ENCODE data around the gene SPOCK1. TPM values are rescaled to one million over a fixed set of nuclear protein-coding genes. Genes with fewer than 3 reads are reported as not detected.

The SPOCK1 gene
- total and polyA plus RNA-seq, 2 of the 4 experiments (the other 2 are of a cell fraction): 5.0 to 20.3 TPM

GRCh38 chr5:137034764-137035479, 464.2 kb downstream of the SPOCK1 start:
- Histone ChIP-seq H3K4me3 (ENCODE audit: insufficient read depth, low read depth, low read length) (no peak overlapping the region), H2BK5ac (ENCODE audit: low read depth, low read length, poor library complexity, severe bottlenecking) (no peak overlapping the region), H3K14ac (replicated peaks; ENCODE audit: low read depth, low read length) (no peak overlapping the region), H2BK15ac (ENCODE audit: low read depth, low read length) (no peak overlapping the region), H3K9me1 (ENCODE audit: insufficient read depth, low read length) (no peaks in the 10 kb centered on the region), H3K27me3 (ENCODE audit: control insufficient read depth, insufficient read depth, low read length) (no peaks in the 10 kb centered on the region), H3K4me2 (ENCODE audit: low read depth, low read length) (no peak overlapping the region), H3K9me3 (ENCODE audit: control insufficient read depth, insufficient read depth, low read length) (no peaks in the 10 kb centered on the region), H4K5ac (ENCODE audit: low read depth, low read length) (no peak overlapping the region), H3K79me1 (ENCODE audit: low read depth in 1 of 2, low read length in 2 of 2) (no peaks in the 10 kb centered on the region), H3K18ac (ENCODE audit: low read depth, low read length) (no peak overlapping the region), H4K8ac (ENCODE audit: low read depth in 2 of 2, low read length in 2 of 2) (no peak overlapping the region), H2AK5ac (ENCODE audit: low read depth, low read length) (no peak overlapping the region), H3K4me1 (ENCODE audit: control insufficient read depth, insufficient read depth, low read length) (no peaks in the 10 kb centered on the region), H3K9ac (ENCODE audit: low read depth, low read length) (no peak overlapping the region), H4K91ac (ENCODE audit: insufficient read depth, low read depth, low read length) (no peak overlapping the region), H3K56ac (ENCODE audit: extremely low read depth, insufficient read depth, low read length) (no peak overlapping the region), H3K27ac (ENCODE audit: insufficient read depth, low read length) (no peak overlapping the region), H2BK20ac (ENCODE audit: low read depth, low read length) (no peak overlapping the region), H3K4ac (ENCODE audit: low read depth, low read length) (no peak overlapping the region), H2AFZ (replicated peaks; ENCODE audit: low read length, poor library complexity) (no peak overlapping the region), H2AK9ac (replicated peaks; ENCODE audit: low read depth, low read length, poor library complexity) (no peak overlapping the region), H3K36me3 (ENCODE audit: control insufficient read depth, insufficient read depth, low read length) (no peaks in the 10 kb centered on the region), H3K23ac (ENCODE audit: low read depth, low read length) (no peak overlapping the region), H4K20me1 (ENCODE audit: insufficient read depth, low read length) (no peaks in the 10 kb centered on the region), H2BK120ac (ENCODE audit: low read depth, low read length) (no peak overlapping the region)
- no TSS peak for BruUV-seq (replicated peaks)
- WGBS, 2 experiments (ENCODE audit: extremely low coverage in 2 of 2, insufficient read length in 1 of 2): 49% methylated on average over 5 of the region's 10 CpGs; no CpG with 5 or more reads in 1 of the 2 experiments
- in situ Hi-C loops (cut with MboI; ENCODE audit: low sequenced_read_pairs) (no loop called here), intact Hi-C loops (cut with micrococcal nuclease) (no loop called here), dilution Hi-C loops (cut with HindIII; ENCODE audit: low sequenced_read_pairs, unreplicated experiment) (no loop called here)
- ChIA-PET CTCF (no interaction called here), POLR2A (ENCODE audit: unreplicated experiment) (no interaction called here)
- DNase-seq (no peak), ATAC-seq (ENCODE audit: low read depth) (no peak)
- TF ChIP-seq RFX5 (IDR thresholded peaks at IDR 0.05; ENCODE audit: low read depth, low read length) (no peak), NFE2L2 (IDR thresholded peaks at IDR 0.05; ENCODE audit: low read depth, low read length) (no peak), ELK1 (IDR thresholded peaks at IDR 0.05; ENCODE audit: borderline replicate concordance, low read depth, low read length) (no peak), POLR2A (IDR thresholded peaks at IDR 0.05; ENCODE audit: low read depth, low read length) (no peak)

All from IMR-90 (cell line).